Endothelial cell of umbilical vein (primary cell): Measurements from ENCODE around the gene SMC6. TPM values are rescaled to one million over a fixed set of nuclear protein-coding genes. Genes with fewer than 3 reads are reported as not detected.

Source experiments
- BruUV-seq: library from RNA; stranded (reverse); fragments of 400-500 nt; replicated peaks from 2 replicates; lab custom pipeline; 2021; lab: Mats Ljungman, UMichigan
- CTCF ChIA-PET: fragments of 300-600, 350-600 bp; sonication (Branson Sonifier 250); formaldehyde crosslinking; loops from one replicate; lab custom pipeline; 2021; ENCODE audit warnings: antibody characterized with exemption, inconsistent platforms; lab: Charles Lee
- POLR2A ChIA-PET: fragments of 300-600, 350-600 bp; sonication (Branson Sonifier 250); formaldehyde crosslinking; loops from one replicate; lab custom pipeline; 2021; ENCODE audit warnings: antibody characterized with exemption, inconsistent platforms; lab: Charles Lee
- DNase-seq: peaks from one replicate; pipeline ENCODE4 v3.0.0-alpha.2; 2011; ENCODE audit warnings: low read depth, low spot score
- FAIRE-seq: peaks from 2 replicates; lab custom pipeline; 2011; peaks lifted over from hg19 to GRCh38; lab: Jason Lieb, UNC
- H2AFZ ChIP-seq: 2 replicates; pipeline ENCODE4 v1.6.0; 2012; ENCODE audit warnings: low read depth, low read length, control low read depth, inconsistent platforms
- H3K27ac ChIP-seq: 2 replicates; pipeline ENCODE4 v1.5.1; 2011; ENCODE audit warnings: low read depth, mild to moderate bottlenecking, control low read depth, low read length, moderate library complexity; ENCODE audit not compliant: insufficient read depth
- H3K27me3 ChIP-seq, 2 experiments: 2 replicates each; pipeline versions ENCODE4 v1.6.0 to v1.6.1; 2011; ENCODE audit warnings: low read length in 2 of 2, mixed read lengths in 1 of 2; ENCODE audit not compliant: control insufficient read depth in 2 of 2, insufficient read depth in 2 of 2
- H3K36me3 ChIP-seq, 2 experiments: 2 replicates in 1 of 2; 3 replicates in 1 of 2; pipeline ENCODE4 v1.5.1; 2011; ENCODE audit warnings: low read length in 2 of 2, mild to moderate bottlenecking in 1 of 2, moderate library complexity in 1 of 2; ENCODE audit not compliant: control insufficient read depth in 2 of 2, insufficient read depth in 2 of 2; ENCODE audit errors: extremely low read depth in 1 of 2
- H3K4me1 ChIP-seq: 3 replicates; pipeline ENCODE4 v1.5.1; 2011; ENCODE audit warnings: mild to moderate bottlenecking, low read length; ENCODE audit not compliant: control insufficient read depth, insufficient read depth; ENCODE audit errors: extremely low read depth
- H3K4me2 ChIP-seq: 2 replicates; pipeline ENCODE4 v1.6.1; 2011; ENCODE audit warnings: low read length, control low read depth, mixed read lengths; ENCODE audit not compliant: insufficient read depth
- H3K4me3 ChIP-seq, 3 experiments: fragments of 200-600 bp in 1 of 3; sonication (generic), shearing (Covaris generic) in 1 of 3; replicated peaks in 1 of 3; 2 replicates each; pipeline ENCODE4 v1.5.1; 2011 to 2016; ENCODE audit warnings: control low read depth in 3 of 3, low read length in 3 of 3, mild to moderate bottlenecking in 2 of 3, inconsistent platforms in 1 of 3, low read depth in 1 of 3, moderate library complexity in 1 of 3; ENCODE audit not compliant: insufficient read depth in 1 of 3
- H3K79me2 ChIP-seq: 2 replicates; pipeline ENCODE4 v1.6.0; 2012; ENCODE audit warnings: low read length, inconsistent platforms; ENCODE audit not compliant: control insufficient read depth, insufficient read depth
- H3K9ac ChIP-seq: replicated peaks from 2 replicates; pipeline ENCODE3; 2011; ENCODE audit warnings: low read length, control low read depth; ENCODE audit not compliant: insufficient read depth; ENCODE audit errors: extremely low read depth
- H3K9me1 ChIP-seq: replicated peaks from 3 replicates; pipeline ENCODE4 v1.6.0; 2011; ENCODE audit warnings: mild to moderate bottlenecking, low read length; ENCODE audit not compliant: control insufficient read depth, insufficient read depth; ENCODE audit errors: extremely low read depth
- H3K9me3 ChIP-seq: replicated peaks from 2 replicates; pipeline ENCODE4 v1.5.1; 2012; ENCODE audit warnings: low read length, inconsistent platforms; ENCODE audit not compliant: control insufficient read depth, insufficient read depth
- H4K20me1 ChIP-seq: replicated peaks from 2 replicates; pipeline ENCODE3; 2011; ENCODE audit warnings: mild to moderate bottlenecking, low read length; ENCODE audit not compliant: control insufficient read depth, insufficient read depth; ENCODE audit errors: extremely low read depth
- FOS ChIP-seq: IDR thresholded peaks from 2 replicates; pipeline ENCODE4 v1.6.1; 2011; ENCODE audit warnings: mild to moderate bottlenecking, low read length, moderate library complexity, borderline replicate concordance; ENCODE audit not compliant: insufficient read depth
- GATA2 ChIP-seq: IDR thresholded peaks from 2 replicates; pipeline ENCODE4 v1.7.0; 2011; ENCODE audit warnings: low read depth, mild to moderate bottlenecking, moderate library complexity, mixed read lengths, low read length; ENCODE audit not compliant: insufficient read length, insufficient read depth
- JUN ChIP-seq: IDR thresholded peaks from 2 replicates; pipeline ENCODE4 v1.6.1; 2011; ENCODE audit warnings: borderline replicate concordance, low read depth; ENCODE audit not compliant: insufficient read length, insufficient read depth
- MYC ChIP-seq: IDR thresholded peaks from one replicate; pipeline ENCODE4 v1.6.1; 2011; ENCODE audit warnings: mild to moderate bottlenecking, low read depth, low read length
- dilution Hi-C: fragments of 300-500 bp; cut with MboI; formaldehyde crosslinking; loops from one replicate; pipeline ENCODE4 v1.15.0; 2019; ENCODE audit warnings: low sequenced_read_pairs; ENCODE audit not compliant: extremely low pct_ligation_motif_present
- intact Hi-C: fragments of 100-400 bp; cut with micrococcal nuclease; formaldehyde crosslinking; loops from one replicate; pipeline ENCODE4 v1.10.0; 2022
- polyA plus RNA-seq, 4 experiments: library from polyadenylated mRNA; depleted of rRNA in 3 of 4; stranded (reverse) in 3 of 4; unstranded in 1 of 4; fragments of >200 nt; gene quantifications; 2 replicates each; pipeline versions ENCODE4 v1.2.1 to v1.2.3, GENCODE V29; 2011 to 2012; ENCODE audit warnings: missing spikeins in 1 of 4
- total RNA-seq: library from RNA; stranded (reverse); gene quantifications from 2 replicates; pipeline ENCODE4 v1.2.3, GENCODE V29; 2021

SMC6 gene
- total and polyA plus RNA-seq, 2 donors (not counting 3 experiments of a cell fraction or from before 2014, with no cell fraction given), result 7.7 to 38.3 TPM

DNA sequence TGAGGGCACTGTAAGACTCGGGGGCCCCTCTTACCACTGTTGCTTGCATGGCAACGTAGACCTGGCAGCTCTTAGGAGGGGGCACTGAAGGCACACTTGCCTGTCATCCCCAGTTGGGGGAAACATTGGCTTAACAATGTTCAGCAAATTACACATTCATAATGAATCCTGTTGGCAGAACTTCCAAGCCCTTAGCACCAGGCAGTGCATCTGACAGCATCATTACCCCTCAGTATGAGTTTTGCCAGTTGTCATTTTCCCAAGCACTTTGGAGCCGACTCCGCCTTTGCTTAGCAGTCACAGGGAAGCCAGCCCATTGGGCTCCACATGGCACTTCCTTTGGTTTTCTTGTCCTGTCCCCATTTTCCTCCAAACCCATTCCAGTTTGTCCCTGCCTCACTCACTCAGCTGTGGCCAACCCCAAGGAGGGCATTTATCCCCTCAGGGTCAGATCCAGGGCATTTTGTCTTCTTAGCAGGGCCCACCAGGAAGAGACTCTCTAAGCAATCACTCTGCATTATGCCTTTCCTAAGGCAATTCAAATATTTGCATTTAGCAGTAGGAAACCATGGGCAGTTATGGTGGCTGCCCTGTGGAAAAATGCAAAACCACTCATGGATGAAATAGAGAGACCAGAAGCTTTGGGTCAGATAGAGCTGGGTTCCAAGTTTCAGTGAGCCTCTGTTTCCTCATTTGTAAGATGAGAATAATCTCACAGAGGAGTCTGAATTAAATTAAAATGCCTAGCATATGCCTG, 139.3 kb downstream of the SMC6 start:
- FAIRE-seq (no peak), DNase-seq (no peak)
- Histone ChIP-seq H3K4me2 (no peak overlapping the region), H4K20me1 (no peaks in the 10 kb centered on the region), H3K9me1 (no peaks in the 10 kb centered on the region), H3K9me3 (no peaks in the 10 kb centered on the region), H3K4me3 (no peak overlapping the region), H3K27me3 (no peaks in the 10 kb centered on the region), H2AFZ (no peak overlapping the region), H3K27ac (no peak overlapping the region), H3K9ac (no peak overlapping the region), H3K36me3 (no peaks in the 10 kb centered on the region), H3K4me1 (no peaks in the 10 kb centered on the region), H3K79me2 (no peaks in the 10 kb centered on the region)
- intact Hi-C loops, result no loop called here
- no TSS peak for BruUV-seq
- dilution Hi-C loops, result no loop called here
- CTCF ChIA-PET, result no interaction called here
- TF ChIP-seq GATA2 (no peak), FOS (no peak), JUN (no peak), MYC (no peak)
- POLR2A ChIA-PET, result no interaction called here

Other genes starting within 250 kb of the SMC6 start
- gene RAD51AP2, start 235.4 kb downstream of the SMC6 start, total RNA-seq, result not detected in 2 replicates
- not detected in 2 replicates for gene RAD51AP2, start 235.4 kb downstream of the SMC6 start, polyA plus RNA-seq
- not detected in 2 replicates for gene VSNL1, start 213.1 kb downstream of the SMC6 start, total RNA-seq
- gene VSNL1, start 213.1 kb downstream of the SMC6 start, polyA plus RNA-seq, result not detected in 2 replicates
- 20.8 and 29.6 TPM in 2 replicates for gene GEN1, start 328 bp upstream of the SMC6 start, total RNA-seq
- gene GEN1, start 328 bp upstream of the SMC6 start, polyA plus RNA-seq, result 6.9 and 8.1 TPM in 2 replicates
- gene MSGN1, start 62.6 kb upstream of the SMC6 start, total RNA-seq, result not detected in 2 replicates
- gene MSGN1, start 62.6 kb upstream of the SMC6 start, polyA plus RNA-seq, result not detected in 2 replicates
- 1.5 and 2.4 TPM in 2 replicates for gene KCNS3, start 124.9 kb upstream of the SMC6 start, total RNA-seq
- 0.75 and 1.0 TPM in 2 replicates for gene KCNS3, start 124.9 kb upstream of the SMC6 start, polyA plus RNA-seq